Measurements from ENCODE around the gene MYO1F. TPM values are rescaled to one million over a fixed set of nuclear protein-coding genes. Genes with fewer than 3 reads are reported as not detected.

MYO1F gene
- total and polyA plus RNA-seq, 10 of the 15 experiments (the other 5 are each of a cell fraction or from before 2014, with no cell fraction given), result 3.5 to 49.4 (median 31.3) TPM

DNA sequence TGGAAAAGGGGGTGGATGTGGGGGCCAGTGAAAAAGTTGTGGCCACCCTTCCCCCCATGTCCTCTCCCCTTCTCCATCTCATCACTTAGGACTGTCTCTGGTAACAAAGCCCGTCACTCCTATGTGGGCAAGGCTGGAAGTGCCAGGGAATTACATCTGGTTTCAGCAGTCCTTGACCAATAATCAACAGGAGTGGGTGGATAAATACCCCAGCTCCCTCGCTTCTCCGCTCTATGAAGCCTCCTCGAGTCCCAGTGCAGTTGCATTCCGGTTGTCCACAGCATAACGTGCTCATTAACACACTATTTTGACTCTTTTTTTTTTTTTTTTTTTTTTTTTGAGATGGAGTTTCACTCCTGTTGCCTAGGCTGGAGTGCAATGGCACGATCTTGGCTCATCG, 31.5 kb downstream of the MYO1F start (continued):
- no peak for TF ChIP-seq SIX5 (IDR thresholded peaks at IDR 0.05; ENCODE audit: low read depth, low read length, severe bottlenecking)
- TF ChIP-seq SREBF1 (IDR thresholded peaks at IDR 0.05; ENCODE audit: low read length), result no peak
- TF ChIP-seq CBFB (IDR thresholded peaks at IDR 0.05; ENCODE audit: low read depth), result no peak
- no peak for TF ChIP-seq MYC (IDR thresholded peaks at IDR 0.05; ENCODE audit: insufficient read depth, insufficient read length, insufficient replicate concordance, low read length, severe bottlenecking)
- TF ChIP-seq RCOR1 (conservative IDR thresholded peaks at IDR 0.05; ENCODE audit: low read depth, low read length), result no peak
- no peak for TF ChIP-seq LARP7 (IDR thresholded peaks at IDR 0.05)
- TF ChIP-seq ZSCAN29 (IDR thresholded peaks at IDR 0.05), result no peak
- TF ChIP-seq BHLHE40 (IDR thresholded peaks at IDR 0.05; ENCODE audit: borderline replicate concordance in 1 of 2, low read depth in 2 of 2, low read length in 1 of 2), result no peak
- TF ChIP-seq ATF7 (IDR thresholded peaks at IDR 0.05; ENCODE audit: low read depth), result no peak
- no peak for TF ChIP-seq NFYA (IDR thresholded peaks at IDR 0.05; ENCODE audit: borderline replicate concordance, low read depth, low read length)

DNA sequence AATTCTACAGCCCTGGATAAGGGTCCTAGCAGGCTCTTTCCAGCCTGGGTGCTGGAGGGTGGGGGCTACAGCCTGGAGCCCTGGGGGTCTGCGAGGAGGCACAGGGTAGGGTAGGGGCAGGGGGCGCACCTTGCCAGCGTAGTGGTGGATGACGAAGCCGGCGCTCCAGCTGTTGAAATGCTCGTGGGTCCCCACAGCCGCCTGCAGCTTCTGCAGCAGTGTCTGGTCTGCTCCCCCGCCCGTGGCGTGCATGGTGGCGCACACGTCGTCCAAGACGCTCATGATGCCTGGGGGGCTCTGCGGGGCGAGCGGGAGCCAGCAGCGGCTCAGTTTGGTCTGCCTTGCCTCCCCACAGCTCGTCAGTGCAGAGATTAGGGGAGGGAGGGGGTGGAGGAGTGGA, 33.1 kb downstream of the MYO1F start:
- 84% methylated on average over 15 of the region's 20 CpGs for WGBS (ENCODE audit: insufficient coverage, insufficient replicate concordance, low lambda C conversion rate, missing lambda C conversion rate)
- CTCF ChIA-PET, result no interaction called here
- in situ Hi-C loops (cut with MboI), result no loop called here

More for the DNA sequence above, 33.1 kb downstream of the MYO1F start:
- no peak overlapping the region for H3K27ac ChIP-seq (ENCODE audit: control insufficient read depth, insufficient read depth)
- ChIA-PET SMC1A (ENCODE audit: uncharacterized antibody, unreplicated experiment) (no interaction called here), RAD21 (ENCODE audit: unreplicated experiment) (no interaction called here), POLR2A (interaction anchor here (0.6 kb wide), 1 partner anchor 34 kb away, joined by 5 read pairs; no protein-coding TSS in a partner anchor)
- no peak overlapping the region for H3K4me2 ChIP-seq (ENCODE audit: control insufficient read depth, insufficient read depth)
- H2AFZ ChIP-seq (ENCODE audit: control insufficient read depth, low read depth, low read length), result no peak overlapping the region
- no peak for ATAC-seq
- intact Hi-C loops (cut with micrococcal nuclease; ENCODE audit: unreplicated experiment), result no loop called here
- H3K4me3 ChIP-seq, result no peak overlapping the region
- no peaks in the 10 kb centered on the region for H3K36me3 ChIP-seq (ENCODE audit: control insufficient read depth in 2 of 2, insufficient read depth in 2 of 2, low read length in 1 of 2)
- H3K4me1 ChIP-seq (ENCODE audit: control insufficient read depth, insufficient read depth, low read length), result no peaks in the 10 kb centered on the region
- FAIRE-seq, result no peak
- no peak for TF ChIP-seq SREBF1 (IDR thresholded peaks at IDR 0.05; ENCODE audit: low read length)
- TF ChIP-seq, protein P1, sequence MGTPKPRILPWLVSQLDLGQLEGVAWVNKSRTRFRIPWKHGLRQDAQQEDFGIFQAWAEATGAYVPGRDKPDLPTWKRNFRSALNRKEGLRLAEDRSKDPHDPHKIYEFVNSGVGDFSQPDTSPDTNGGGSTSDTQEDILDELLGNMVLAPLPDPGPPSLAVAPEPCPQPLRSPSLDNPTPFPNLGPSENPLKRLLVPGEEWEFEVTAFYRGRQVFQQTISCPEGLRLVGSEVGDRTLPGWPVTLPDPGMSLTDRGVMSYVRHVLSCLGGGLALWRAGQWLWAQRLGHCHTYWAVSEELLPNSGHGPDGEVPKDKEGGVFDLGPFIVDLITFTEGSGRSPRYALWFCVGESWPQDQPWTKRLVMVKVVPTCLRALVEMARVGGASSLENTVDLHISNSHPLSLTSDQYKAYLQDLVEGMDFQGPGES (IDR thresholded peaks at IDR 0.05), result no peak
- TF ChIP-seq BMI1 (IDR thresholded peaks at IDR 0.05; ENCODE audit: borderline replicate concordance), result no peak
- TF ChIP-seq NFYB (IDR thresholded peaks at IDR 0.05; ENCODE audit: insufficient read depth, low read depth, low read length), result no peak
- no peak for TF ChIP-seq SIN3A (IDR thresholded peaks at IDR 0.05; ENCODE audit: low read depth, low read length)
- no peaks in the 10 kb centered on the region for H3K9me3 ChIP-seq (replicated peaks; ENCODE audit: control insufficient read depth, insufficient read depth, low read length)
- no TSS peak for BruUV-seq (replicated peaks)
- no peak overlapping the region for H3K9ac ChIP-seq (ENCODE audit: control insufficient read depth, insufficient read depth, low read length)
- H3K27me3 ChIP-seq (replicated peaks in 1 of 2; ENCODE audit: control insufficient read depth in 2 of 2, insufficient read depth in 2 of 2, low read length in 1 of 2), result no peaks in the 10 kb centered on the region
- no peaks in the 10 kb centered on the region for H4K20me1 ChIP-seq (ENCODE audit: control insufficient read depth, insufficient read depth)
- H3K79me2 ChIP-seq (ENCODE audit: control insufficient read depth, insufficient read depth, low read length), result no peaks in the 10 kb centered on the region
- DNase-seq (ENCODE audit: low read depth, low spot score), result no peak
